Activated CD8-positive, alpha-beta memory T cell treated with anti-CD3 and anti-CD28 coated beads, Interleukin-2, amount 50 U/mL, for 4 hours (primary cell): ENCODE measurements around the gene R3HDM2.
A peak's percentile ranks its signal among the peaks of the same experiment; 100 is the strongest.
"Not testable (repeated sequence)": the region's sequence is repeated elsewhere in the genome, so short reads cannot be mapped to it uniquely, and the experiment has no call there.

Experiments used
- DNase-seq: peaks from one replicate; pipeline ENCODE4 v3.0.0-alpha.2; 2020

The R3HDM2 gene

GRCh38 chr12:57320639-57321038, 110.2 kb downstream of the R3HDM2 start:
- DNase-seq = no peak

- no peak for DNase-seq
Measured at GRCh38 chr12:57319678-57320469, 111.0 kb downstream of the R3HDM2 start.

- no peak for DNase-seq
Measured at GRCh38 chr12:57315681-57316080, 115.2 kb downstream of the R3HDM2 start.

GRCh38 chr12:57312287-57312686, 118.6 kb downstream of the R3HDM2 start:
- not testable (repeated sequence) for DNase-seq

- no peak for DNase-seq
Measured at GRCh38 chr12:57309420-57309819, 121.4 kb downstream of the R3HDM2 start.

GRCh38 chr12:57300961-57301584, 129.8 kb downstream of the R3HDM2 start:
- DNase-seq = no peak

- DNase-seq = no peak
Measured at GRCh38 chr12:57299514-57300016, 131.3 kb downstream of the R3HDM2 start.

- DNase-seq = no peak
Measured at GRCh38 chr12:57296291-57296690, 134.6 kb downstream of the R3HDM2 start.

GRCh38 chr12:57282073-57282472, 148.8 kb downstream of the R3HDM2 start:
- not testable (repeated sequence) for DNase-seq

GRCh38 chr12:57280211-57281062, 150.4 kb downstream of the R3HDM2 start:
- peak; percentile 71 for DNase-seq

- DNase-seq = no peak
Measured at GRCh38 chr12:57278465-57279381, 152.1 kb downstream of the R3HDM2 start.

- no peak for DNase-seq
Measured at GRCh38 chr12:57276935-57277563, 153.8 kb downstream of the R3HDM2 start.

- DNase-seq = not testable (repeated sequence)
Measured at GRCh38 chr12:57276233-57276632, 154.6 kb downstream of the R3HDM2 start.

- no peak for DNase-seq
Measured at GRCh38 chr12:57273516-57273915, 157.3 kb downstream of the R3HDM2 start.

- DNase-seq = no peak
Measured at GRCh38 chr12:57272337-57273151, 158.3 kb downstream of the R3HDM2 start.

- DNase-seq = no peak
Measured at GRCh38 chr12:57270966-57271470, 159.8 kb downstream of the R3HDM2 start.

GRCh38 chr12:57268264-57268663, 162.6 kb downstream of the R3HDM2 start:
- DNase-seq = no peak

- DNase-seq = no peak
Measured at GRCh38 chr12:57266681-57267080, 164.2 kb downstream of the R3HDM2 start.

GRCh38 chr12:57263096-57263495, 167.7 kb downstream of the R3HDM2 start:
- no peak for DNase-seq

- DNase-seq = no peak
Measured at GRCh38 chr12:57262126-57262822, 168.6 kb downstream of the R3HDM2 start.
